Stimulated activated CD4-positive, alpha-beta T cell treated with anti-CD3 and anti-CD28 coated beads, Interleukin-2, amount 100 ng/mL, for 48 hours (primary cell): ENCODE results near the gene CAST.

Experiments used
- DNase-seq, 2 donors: peaks; one replicate each; pipeline ENCODE4 v3.0.0-alpha.2; 2020

The CAST gene

DNA sequence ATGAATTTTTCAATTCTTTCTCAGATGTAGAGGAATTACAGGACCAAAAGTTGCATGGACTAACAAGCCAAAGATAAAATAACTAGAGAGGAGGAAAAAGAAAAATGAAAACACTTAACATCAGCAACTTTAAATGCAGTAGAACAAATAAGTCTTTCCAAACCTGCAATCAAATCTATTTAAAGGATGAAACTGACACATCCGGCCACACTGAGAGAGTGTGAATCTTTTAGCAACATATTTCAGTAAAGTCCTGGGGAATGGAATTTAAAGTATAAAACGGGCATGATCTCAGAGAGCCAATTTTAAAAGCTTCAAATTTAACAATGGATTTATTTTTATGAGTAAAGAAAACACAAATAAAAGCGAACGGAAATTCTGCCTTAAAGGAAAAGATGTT is 17.1 kb downstream of the CAST start:
- no peak for DNase-seq

DNA sequence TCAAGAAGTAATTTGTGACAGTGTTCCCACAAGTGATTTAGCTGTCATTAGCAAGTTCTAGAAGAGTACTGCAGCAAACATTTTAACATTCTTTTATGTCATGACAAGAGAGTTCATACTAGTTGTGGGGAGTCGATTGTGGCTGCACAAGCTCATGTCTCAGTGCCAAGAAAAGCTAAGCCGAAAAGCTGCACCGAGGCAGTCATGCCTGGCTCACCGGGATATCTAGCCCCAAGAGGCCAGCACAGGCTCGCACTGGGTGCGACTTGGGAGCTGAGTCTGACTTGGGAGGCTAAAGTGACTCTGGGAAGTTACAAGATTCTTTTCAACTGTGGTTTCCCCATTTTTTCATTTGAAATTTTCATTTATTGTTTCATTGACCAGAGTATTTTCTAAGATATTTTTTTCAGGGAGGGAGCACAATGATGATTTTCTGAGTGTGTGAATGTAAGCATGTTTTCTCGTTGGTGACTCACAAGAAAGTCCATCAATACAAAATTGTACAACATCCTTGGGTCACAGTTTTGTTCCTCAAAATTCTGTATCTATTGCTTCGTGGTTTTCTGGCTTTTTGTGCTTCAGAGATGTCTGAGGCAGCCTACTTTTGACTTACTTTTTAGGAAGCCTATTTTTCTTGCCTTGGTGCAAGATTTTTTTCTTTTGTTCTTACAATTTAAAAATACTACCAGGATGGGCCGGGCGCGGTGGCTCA is 18.7 kb downstream of the CAST start:
- no peak for DNase-seq

DNA sequence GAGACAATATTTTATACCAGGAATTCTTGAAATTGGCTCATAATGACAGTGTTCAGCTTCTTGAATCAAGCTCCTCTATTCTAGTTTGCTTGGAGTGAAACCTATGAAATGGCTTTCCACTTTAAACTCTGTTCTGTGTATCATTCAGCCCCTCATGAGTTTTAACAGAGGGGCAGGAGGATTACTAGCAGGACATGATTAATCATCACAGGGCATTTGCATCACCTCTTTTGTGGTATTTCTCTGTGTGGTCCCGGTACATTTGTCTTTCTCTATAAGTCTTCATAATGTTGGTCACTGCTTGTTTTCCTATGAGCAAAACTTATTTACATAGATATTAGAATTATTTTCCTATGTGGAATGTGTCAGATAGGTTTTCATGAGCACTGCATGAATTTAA is 21.2 kb downstream of the CAST start:
- no peak for DNase-seq

DNA sequence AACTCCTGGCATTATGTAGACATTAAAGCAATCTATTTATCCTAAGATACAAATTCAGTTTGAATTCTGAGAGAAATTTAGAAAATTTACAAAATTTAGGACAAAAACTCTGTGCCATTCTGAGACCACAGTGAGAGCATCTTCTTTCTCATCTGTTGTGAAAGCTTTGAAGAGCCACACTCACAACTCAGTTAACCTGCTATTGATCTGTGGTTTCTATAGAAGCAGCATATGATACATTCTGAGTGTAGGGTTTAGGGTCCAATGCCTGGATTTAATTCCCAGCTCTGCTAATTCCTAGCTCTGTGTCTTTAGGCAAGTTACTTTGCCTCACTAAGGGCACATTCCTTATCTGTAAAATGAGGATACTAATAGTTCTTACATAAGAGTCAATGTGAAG is 21.6 kb downstream of the CAST start:
- DNase-seq, result no peak

DNA sequence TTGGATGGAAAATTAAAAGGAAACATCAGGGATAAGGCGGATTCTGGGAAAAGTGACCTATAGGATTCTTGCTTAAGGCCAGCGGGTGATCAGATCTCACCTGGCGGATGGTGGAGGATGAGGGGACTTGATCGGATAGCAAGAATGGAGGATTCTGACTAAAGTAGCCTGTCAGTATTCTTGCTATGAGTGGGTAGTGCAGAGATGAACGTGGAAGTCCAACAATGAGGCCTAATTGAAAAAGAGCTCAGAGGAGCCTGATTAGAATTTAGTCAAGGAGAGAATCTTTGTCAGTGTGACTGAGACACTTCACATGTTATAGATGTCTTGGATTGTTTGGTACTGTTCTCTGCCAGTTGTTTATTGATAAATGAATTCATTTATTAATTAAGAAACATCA is 24.9 kb downstream of the CAST start:
- DNase-seq, result no peak

DNA sequence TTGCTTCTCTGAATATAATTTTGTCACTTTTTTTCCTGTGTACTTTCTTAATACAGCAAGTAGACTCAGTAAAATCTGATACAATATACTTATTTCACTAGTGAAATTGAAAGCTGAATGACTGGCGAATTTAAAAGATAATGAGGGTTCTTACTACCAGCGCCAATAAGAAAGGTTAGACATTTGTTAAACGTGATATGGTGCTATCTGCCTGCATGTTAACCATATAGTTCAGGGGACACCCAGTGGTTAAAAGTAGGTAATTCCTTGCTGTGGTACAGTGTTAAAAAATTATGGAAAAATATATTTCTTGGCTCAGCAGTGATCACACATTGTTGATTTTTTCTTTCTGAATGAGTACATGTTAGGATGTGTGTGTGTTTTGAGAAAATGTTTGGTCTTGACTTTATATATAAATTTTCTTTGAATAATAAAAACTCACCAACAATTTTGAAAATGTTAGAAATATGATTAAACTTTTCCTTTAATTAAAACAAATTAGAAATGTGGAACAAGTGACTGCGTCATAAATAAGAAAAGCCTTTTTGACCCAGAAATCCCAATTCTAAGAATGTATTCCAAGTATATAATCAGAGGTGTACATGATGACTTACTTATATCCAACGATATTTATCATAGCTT is 25.8 kb downstream of the CAST start:
- DNase-seq, result no peak

DNA sequence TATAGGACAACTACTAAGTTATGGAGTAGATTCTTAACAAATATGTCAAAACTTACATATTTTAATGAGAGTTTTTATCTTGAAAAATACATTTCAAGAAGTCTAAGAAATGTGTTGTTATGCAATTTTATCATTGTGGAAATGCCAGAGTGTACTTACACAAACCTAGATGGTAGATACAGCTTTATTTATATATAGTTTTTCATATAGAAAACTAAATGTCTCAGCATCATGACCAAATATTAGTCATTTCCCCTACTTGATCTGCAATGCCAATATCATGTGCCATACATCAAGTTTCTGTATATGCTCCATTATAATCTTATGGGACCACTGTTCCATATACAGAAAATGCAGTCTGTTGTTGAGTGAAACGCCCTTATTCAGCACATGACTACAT is 28.7 kb downstream of the CAST start:
- no peak for DNase-seq

DNA sequence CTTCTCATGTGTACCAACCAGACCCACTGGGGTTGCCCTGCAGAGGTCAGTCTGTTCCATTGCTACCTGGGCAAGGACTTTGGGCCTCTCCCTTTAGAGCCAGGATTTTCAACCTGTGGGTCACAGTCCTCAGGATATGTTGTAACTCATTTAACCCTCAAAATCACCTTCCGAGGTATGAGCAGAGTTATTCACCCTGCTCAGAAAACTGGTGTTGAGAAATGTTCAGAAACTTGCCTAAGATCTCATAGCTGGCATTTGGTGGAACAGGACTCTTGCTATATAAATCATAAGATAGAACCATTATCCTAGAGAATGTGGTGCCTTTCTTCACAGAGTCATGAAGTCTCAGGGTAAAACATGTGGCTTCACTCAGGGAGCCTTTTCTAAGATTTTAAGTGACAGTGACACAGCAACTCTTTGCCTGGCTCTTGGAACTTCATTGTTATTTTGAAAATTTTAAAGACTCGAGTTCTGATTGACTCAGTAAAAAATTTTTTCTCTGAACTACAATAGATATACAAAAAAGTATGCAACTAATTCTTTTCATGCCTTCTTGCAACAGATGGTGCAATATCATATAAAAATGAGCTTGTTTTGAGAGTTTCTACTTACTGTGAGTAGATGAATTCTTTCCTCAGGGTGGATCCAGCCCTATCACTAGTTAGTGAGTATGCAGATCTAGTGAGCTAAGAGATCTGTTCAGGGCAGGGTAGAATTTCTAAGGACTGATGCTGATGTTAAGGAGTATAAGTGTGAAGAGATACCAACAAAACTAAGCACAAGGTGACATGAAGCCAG is 29.5 kb downstream of the CAST start:
- DNase-seq, result no peak

DNA sequence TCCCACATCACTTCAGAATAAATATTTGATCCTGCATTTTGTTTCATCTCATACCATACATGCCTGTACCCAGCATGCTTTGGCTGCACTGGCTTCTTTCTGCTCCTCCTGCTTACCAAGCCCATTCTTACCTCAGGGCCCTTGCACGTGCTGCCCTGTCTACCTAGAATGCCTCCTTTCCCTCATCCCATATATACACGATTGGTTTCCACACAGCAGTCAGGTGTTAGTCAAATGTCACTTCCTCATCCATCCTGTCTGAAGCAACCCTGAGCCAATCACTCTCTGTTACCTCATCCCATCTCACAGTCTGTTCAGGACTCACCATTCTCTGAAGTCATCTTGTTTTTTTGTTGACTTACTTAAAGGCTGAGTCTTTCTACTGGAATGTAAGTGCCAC is 30.3 kb downstream of the CAST start:
- no peak for DNase-seq

DNA sequence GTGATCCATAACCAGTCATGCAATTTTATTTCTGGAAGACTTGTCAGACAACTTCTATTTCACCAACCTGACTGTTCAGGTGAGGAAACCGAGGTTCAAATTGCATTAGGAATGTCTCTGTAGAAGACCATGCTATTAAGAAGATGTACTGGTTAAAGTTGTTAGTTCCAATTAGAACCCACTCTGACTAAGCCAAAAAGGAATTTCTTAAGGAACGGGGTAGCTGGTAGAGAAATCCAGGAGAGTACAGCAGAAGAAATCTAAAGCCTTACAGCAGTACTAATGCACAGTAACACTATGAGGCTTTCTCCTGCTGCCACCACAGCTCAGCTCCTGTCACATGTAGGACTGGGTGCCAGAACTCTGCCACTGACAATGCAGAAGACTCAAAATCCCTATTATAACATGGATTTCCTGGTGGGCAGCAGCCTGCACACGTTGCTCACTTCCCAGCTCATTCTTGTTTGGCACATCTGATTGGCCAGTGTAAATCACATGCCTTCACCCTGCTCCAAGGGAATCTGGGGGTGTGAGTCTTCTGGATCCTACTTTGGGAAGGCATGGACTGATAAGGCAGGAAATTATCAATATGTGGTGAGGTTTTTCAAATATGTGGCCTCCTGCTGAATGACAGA is 37.1 kb downstream of the CAST start:
- DNase-seq, result no peak

DNA sequence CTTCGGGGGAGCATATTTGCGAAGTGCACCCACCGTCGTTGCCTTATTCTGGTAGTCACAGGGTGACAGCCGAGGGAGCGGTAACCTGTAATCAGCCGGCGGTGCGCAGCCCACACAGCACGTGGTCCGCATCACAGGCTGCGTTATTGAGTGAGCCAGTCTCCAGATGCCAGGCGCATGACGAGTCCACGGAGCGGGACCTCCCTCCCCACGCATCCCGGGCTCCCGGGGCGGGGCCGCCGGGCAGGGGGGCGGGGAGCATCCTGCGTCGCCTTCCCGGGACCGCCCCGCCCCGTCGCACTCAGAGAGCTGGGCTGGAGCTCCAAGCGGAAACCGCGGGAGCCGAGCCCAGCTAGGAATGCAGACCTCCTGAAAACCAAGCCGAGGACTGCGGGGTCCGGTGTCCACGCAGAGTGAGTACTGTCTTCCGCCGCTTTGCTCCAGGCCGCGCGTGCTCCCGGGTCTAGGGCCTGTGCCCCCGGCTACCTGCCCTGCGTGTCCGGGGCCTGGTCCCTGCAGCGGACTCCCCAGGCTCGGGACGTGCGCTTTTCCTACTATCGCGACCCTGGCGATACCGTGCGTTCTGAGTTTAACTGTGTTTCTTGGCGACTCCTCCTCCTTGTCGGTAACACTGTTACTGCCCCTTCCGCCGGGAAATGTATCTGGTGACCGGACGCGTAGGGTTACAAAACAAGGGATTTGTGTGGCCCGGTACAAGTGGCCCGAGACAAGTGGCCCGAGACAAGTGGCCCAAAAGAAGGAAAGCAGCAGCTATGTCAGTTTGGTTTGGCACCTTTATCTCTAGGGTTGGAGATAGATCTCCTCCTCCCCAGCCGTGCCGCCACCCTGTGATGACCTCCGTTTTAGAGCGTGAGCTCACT is 40.6 kb downstream of the CAST start:
- DNase-seq, result peak; percentile 74 to 76

DNA sequence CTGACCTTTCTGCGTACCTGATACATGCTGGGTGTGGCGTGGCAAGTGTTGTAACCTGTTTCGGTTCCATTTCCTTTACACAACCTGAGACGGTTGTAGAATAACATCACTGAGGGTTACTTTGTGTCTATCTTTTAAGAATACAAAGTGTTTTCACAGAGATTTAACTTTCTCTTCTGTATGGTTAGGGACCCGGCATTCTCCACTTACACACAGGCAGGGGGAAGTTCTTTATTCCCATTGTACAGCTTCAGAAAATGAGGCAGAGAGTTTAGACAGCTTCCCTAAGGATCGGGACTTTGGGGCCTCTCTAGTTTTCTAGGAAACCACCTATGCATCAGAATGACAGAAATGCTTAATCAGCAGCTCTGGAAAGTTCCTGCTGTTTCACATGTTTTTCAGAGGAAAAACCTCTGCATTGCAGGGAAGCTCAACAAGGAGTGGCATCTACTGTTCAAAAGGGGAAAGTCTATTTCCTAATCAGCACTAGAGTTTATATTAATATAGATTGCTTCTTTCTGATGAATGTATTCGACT is 41.3 kb downstream of the CAST start:
- DNase-seq, result no peak

DNA sequence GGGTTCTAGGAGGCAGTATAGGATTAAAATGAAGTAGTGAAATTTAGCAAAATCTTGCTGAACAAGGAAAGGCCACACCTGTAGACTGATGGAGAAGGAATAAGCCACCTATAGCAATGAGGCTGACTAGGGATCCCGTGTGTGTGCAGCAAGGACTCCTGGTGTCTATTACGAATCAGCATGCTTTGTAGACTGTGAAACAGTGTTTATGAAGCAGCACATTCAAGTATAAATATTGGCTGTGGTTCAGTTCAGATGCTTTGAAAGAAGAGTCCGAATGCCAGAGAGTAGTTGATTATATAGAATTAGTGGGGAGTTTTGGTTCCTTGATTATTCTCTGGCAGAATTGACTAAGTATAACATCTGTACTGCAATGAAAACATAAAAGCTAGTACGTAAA is 41.8 kb downstream of the CAST start:
- DNase-seq, result no peak

DNA sequence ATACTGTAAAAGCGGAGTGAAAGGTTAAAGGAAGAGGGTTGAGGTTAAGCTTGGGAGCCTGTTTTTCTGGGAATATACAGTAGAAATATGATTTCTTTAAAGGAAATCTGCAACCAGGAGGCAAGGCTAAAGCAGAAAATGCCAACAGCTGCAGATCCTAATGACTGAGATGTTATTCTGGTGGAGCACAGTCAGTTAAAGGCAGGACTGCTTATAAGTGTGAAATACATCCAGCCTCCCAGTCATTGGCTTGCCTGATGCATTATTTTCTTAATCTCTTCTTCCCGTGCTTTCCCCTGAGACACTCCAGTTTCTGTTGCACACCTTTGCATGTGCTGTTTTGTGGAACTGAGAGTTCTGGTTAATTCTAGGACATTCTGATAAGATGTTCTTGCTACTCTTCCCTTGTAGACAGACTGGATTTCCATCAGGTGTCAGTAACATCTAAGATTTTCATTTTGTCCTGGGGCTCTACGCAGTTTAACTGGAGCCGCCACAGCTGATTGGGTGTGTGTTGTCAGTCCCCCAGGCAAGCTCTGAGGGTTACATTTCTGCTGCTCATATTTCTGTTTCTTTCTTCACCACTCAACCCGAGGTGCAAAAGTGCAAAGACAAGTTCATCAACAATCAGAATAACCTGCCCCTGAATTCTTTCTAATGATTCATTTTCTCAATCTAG is 44.4 kb downstream of the CAST start:
- no peak for DNase-seq

DNA sequence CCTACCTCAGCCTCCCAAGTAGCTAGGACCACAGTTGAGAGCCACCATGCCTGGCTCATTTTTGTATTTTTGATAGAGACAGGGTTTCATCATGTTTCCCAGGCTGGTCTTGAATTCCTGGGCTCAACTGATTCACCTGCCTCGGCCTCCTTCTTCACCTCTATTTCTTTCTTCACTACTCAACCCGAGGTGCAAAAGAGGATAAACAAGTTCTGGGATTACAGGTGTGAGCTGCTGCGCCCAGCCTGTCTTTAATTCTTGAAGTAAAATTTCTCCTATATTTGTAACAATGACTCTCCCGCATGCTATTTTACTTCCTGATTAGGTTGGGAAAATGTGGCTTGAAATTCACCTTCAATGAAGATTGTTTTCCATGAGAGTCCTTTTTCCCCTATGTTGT is 46.4 kb downstream of the CAST start:
- DNase-seq, result no peak

DNA sequence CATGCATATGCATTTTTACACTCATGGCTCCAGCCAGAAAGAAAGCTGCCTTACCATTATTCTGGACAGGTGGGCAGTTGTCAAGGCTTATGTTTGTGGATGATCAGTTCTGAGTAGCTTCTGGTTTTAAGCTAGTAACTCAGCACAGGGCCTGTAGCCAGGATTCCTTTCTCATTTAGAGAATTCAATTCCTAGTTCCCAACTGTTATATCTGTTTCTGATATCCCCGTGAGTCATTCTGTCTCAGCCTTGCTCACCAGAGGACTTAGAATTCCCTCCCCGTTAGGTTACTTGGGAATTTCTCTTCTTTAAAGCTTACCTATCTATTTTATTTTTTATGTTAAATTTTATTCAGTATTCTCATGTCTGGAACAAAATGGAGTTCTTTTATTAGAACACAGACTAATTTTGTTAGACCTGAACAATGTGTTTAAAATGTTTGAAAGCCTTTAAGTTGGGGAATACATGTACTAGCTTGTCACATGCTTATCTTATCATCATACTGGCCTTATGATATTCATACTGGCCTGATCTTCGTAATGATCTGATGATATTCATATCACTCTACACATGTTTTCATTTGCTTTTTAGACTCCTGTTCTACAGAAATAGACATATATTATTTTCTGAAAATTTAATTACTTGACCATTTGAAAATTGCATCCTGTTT is 47.1 kb downstream of the CAST start:
- no peak for DNase-seq

DNA sequence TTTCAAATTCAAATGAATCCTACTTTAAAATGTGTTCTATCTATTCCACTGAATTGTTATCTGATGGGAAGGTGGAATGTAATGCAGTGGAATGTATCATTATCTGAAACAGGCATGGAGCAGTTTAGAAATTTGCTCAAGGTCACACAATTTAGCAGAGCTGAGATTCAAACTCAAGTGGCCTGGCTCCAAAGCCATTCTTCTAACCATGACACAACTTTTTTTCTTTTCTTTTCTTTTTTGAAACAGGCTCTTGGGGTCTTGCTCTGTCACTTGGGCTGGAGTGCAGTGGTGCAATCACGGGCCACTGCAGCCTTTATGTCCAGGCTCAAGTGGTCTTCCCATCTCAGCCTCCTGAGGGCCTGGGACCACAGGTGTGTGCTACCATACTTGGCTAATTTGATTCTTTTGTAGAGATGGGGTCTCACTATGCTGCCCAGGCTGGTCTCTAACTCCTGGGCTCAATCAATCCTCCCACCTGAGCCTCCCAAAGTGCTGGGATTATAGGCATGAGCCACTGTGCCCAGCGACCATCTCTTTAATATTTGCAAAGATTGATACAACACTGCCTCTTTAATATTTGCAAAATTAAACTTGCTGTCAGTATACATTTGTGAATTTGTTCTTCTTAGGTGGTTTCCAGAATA is 50.0 kb downstream of the CAST start:
- DNase-seq, result no peak

DNA sequence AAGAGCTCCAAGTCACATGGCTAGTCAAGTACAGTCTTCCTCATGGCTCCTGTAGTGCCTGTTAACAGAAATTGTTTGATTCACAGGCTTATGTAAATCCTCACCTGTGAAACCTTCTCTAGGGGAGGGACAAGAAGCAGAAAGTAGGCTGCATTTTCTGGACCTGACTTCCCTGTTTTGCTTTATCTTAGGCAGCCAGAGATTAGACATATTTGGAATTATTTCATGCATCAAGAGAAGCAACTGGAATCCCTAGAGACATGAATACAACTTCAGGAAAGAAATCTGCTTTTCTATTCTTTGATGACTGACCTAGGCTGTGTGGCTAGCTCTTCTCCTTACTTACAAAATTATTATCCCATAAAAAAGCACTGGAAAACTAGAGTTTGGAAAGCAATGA is 52.3 kb downstream of the CAST start:
- DNase-seq, result no peak

DNA sequence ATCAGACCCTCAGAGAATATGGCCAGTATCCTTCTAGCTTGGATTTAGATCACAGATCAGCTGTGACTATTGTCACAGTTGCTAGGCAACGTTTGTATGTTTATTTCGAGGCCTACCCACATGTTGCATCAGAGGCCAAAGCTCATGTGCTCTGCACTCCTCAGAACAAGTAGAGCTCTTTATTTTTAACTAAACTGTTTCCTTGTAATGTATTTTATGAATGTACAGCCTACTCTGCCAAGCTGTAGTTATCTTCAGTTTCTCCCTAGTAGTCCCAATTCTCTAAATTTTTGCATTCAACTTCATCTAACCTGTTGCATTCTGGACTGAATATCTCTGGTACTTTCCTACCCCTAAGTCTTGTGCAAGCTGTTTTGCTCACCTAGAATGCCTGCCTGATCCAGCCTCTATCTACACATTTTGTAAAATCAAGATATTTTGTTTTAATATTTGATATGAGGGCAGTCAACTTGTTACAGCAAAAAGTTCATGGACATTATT is 52.8 kb downstream of the CAST start:
- DNase-seq, result no peak

DNA sequence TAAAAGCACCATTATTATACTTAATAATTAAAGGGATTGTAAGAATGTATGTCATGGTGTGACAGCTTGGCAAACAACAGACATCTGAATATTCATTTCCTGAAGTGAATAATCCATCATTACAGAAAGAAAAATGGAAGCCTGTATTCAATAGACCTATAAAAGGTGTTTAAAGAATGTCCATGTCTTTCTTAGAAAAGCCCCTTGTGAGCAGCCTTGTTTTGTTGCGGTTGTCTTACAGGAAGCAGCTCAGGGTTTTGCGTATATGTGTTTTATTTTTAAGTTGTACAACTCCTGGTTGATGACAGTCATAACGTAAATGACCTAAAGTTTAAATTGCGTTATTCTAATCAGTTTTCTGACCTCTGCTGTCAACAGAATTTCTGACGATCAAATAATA is 53.8 kb downstream of the CAST start:
- DNase-seq, result no peak
